GM21717 (cell line): Measurements from ENCODE around the gene DENND2A.
"Not testable (repeated sequence)": the region's sequence is repeated elsewhere in the genome, so short reads cannot be mapped to it uniquely, and the experiment has no call there.

Source experiments
- ATAC-seq: cut with Tn5 transposase; IDR thresholded peaks from one replicate; pipeline ENCODE4 v1.9.1; 2021; ENCODE audit warnings: mild to moderate bottlenecking, moderate library complexity; ENCODE audit not compliant: unreplicated experiment

DENND2A gene

DNA sequence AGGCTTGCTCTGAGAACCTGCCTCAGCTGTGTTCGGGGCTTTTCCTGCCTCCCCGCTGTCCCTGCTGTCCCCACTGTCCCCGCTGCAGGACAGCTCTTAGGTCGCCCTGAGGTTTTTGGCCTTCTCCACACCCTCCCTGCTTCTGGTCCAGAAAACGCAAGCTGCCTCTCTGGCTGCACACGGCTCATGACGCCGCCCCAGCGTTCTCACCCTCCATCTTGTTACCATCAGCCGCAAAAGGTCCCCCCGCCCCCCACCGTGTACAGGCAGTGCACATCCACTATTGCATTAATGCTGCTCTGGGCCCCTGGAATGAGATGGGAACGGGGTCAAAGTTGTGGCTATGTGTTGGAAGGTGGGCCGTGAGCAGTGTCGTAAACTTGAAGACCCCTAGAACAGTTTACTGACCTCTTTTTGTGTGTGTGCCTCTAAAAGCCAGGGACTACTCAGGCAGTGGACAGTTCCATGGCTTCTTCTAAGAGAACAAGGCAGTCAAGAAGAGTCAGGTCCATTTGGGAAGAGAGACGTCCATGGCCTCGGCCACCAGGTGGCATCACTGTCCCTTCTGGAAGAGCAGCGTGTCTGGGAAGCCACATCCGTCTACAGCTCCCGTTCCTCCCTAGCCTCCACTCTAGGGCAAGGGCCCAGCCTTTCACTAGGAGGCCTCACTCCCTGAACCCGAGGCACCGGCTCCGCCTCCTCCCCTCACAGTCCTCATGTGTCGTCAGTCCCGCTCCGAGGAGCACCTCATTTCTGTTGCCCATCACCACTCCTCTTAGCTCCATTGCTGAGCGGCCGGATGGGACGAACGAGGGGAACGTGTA lies 122.9 kb downstream of the DENND2A start:
- ATAC-seq = no peak

DNA sequence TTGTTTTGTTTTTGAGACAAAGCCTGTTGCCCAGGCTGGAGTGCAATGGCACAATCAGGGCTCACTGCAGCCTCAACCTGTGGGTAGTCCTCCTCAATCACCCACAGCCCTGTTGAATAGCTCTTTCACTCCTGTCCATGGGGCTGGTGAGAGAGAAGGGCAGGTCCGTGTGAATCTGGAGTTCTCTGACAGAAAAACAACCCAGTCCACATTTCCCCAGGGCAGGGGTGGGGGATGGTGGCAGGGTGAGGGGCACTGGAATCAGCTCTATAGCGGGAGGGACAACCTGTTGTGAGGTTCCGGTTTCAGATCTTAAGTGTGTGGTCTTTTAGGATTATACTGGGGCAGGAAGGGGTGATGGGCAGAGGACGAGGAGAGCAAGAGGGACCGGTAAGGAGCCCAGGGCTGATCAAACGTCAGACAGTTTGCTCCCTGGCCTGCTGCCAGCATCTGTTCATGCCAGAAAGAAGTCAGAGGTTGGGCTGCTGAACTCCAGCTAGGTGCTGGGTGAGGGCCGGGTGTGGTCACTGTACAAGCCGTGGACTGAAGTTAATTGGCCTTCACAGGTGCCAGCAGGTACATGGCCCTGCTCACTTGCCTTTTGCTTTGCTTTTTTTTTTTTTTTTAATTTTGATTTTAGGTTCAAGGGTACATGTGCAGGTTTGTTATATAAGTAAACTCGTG lies 128.2 kb downstream of the DENND2A start:
- ATAC-seq = no peak

DNA sequence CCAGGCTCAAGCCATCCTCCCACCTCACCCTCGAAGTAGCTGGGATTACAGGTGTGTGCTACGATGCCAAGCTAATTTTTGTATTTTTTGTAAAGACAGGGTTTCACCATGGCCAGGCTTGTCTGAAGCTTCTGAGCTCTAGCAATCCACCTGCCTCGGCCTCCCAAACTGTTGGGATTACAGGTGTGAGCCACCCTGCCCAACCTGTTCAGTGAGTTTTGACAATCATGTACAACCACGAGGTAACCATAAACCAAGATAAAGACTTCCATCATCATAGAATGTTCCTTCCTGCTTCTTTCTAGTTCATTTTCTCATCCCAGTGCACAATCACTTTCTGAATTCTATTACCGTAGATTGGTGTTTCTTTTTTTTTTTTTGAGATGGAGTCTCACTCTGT lies 130.8 kb downstream of the DENND2A start:
- ATAC-seq = no peak

DNA sequence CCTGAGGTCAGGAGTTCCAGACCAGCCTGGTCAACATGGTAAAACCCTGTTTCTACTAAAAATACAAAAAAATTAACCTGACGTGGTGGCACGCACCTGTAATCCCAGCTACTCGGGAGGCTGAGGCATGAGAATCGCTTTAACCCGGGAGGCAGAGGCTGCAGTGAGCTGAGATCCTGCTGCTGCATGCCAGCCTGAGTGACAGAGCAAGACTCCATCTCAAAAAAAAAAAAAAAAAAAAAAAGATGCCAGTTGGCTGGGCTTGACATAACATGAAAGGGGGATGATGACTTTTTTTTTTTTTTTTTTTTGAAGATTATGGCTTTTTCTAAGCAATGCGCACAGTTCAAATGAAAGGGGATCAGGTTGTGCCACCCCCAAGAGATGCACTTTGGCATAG lies 133.1 kb downstream of the DENND2A start:
- ATAC-seq = not testable (repeated sequence)

DNA sequence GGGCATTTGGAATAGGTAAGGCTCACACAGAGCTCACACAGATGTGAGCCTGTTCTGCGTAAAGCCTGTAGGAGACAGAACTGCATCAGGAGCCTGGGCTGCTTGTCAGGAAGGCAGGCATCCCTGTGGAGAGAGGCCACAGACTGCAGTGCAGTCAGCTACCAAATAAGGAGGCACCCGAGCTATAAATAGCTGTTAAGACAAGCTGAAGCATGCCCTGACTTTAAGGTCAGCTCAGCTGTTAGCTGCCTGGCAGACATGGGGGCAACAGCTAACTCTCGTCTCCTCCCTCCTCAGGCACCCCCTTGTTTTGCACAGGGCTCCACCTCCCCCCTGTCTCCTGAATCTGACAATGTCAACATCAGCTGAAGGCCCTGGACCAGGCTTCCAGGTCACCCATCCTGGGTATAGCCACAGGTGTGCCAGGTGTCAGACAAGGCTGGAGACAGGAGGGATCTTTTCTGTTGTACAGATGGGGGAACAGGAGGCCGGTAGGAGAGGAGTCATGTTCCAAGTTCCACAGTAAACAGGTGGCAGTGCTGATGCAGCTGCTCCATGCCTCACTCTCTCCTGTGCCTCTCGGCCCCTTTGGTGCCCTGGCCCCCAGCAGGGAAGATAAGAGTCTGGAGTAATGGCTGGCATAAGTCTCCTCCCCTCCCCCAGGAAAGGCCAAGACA lies 133.7 kb downstream of the DENND2A start:
- no peak for ATAC-seq

DNA sequence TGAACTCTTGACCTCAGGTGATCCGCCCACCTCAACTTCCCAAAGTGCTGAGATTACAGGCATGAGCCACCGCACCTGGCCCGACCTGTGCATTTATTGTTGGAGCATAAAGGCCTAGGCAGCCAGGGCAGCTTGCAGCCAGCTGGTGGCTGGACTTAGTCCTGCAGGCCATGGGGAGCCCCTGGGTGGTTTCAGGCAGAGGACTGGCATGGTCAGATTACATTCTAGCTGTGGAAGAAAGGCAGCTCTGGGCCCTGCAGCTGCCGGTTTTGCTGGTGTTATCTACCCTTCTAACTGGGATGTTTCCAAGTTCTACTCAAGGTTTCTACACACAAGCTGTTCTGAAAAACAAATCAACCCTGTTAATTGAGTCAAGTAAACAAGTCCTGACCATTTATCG lies 138.6 kb downstream of the DENND2A start:
- no peak for ATAC-seq

DNA sequence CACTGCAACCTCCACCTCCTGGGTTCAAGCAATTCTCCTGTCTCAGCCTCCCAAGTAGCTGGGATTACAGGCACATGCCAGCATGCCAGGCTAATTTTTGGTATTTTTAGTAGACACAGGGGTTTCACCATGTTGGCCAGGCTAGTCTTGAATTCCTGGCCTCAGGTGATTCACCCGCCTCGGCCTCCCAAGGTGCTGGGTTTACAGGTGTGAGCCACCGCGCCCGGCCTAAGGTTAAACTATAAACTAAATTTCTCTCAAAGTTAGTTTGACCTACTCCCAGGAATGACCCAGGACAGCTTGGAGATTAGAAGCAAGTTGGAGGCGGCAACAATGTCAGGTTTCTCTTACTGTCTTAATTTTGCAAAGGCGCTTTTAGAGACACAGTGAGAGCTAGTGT lies 142.8 kb downstream of the DENND2A start:
- ATAC-seq = not testable (repeated sequence)

DNA sequence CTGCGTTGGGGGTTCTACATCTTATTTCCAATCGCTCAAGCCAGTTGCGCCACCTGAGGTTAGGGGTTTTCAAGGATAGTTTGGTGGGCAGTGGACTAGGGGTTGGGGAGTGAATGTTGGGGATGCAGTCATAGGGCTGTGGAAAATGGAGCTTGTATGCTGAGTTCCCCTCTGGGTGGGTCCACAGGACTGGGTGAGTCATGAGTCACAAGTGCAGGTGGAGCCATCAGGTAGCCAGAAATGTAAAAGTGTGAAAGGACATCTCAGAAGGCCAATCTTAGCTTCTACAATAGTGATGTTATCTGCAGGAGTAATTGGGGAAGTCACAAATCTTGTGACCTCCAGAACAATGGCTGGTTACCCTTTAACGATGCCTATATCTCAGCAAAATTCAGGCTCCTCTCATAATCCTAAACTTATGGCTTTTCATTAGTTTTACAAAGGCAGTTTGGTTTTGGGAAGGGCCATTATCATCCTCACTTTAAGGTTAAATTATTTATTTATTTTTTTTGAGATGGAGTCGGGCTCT lies 143.3 kb downstream of the DENND2A start:
- ATAC-seq = no peak

DNA sequence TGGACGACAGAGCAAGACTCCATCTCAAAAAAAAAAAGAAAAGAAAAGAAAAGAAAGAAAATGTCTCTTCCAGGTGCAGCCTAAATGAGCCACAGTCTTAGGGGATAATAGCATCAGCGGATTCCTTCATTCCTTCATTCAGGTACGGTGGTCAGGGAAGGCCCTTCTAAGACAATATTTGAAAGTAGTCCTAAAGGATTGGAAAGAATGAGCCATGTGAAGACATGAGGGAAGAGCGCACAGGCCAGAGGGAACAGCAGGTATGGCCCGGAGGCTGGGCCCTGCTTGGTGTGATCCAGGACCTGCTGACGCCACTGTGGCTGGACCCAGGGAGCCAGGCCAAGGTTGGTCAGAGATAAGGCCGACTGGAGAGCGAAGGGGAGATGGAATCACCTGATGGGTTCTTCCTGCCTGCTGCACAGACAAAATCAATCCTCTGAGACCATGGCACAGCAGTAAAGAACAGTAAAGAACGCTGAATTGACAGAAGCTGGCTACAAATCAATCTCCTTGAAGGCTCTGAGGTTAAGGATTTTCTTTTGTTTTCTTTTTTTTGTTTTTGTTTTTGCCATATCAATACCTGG lies 145.0 kb downstream of the DENND2A start:
- no peak for ATAC-seq

DNA sequence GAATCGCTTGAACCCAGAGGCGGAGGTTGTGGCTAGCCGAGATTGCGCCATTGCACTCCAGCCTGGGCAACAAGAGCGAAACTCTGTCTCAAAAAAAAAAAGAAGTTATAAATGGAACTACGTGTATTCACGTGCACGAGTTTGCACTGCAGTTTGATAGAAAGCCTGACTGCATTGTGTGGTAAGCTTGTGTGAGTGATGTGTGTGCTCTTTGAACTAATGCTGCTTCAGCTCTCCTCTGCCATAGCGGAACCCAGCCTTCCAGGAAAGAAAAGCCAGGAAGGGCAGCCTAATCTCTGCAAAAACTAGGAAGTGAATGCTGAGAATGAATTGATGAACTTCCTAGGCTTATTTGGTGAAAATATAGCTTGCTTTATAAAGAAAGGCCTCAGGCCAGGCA lies 145.7 kb downstream of the DENND2A start:
- no peak for ATAC-seq

DNA sequence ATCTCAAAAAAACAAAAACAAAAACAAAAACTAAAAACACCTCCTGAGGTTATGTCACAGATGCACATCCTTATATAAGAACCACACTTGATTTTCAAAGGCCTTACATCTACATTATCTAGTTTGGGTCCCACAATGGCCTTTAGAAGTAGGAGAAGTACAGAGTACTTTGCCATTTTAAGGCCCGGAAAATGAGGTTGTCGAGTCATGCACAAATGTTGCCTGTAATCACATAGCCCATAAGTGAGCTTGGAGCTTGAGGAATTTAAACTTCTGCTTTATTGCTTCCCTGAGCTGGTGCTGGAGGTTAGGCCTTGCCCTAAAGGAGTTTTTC lies 151.6 kb downstream of the DENND2A start:
- no peak for ATAC-seq

DNA sequence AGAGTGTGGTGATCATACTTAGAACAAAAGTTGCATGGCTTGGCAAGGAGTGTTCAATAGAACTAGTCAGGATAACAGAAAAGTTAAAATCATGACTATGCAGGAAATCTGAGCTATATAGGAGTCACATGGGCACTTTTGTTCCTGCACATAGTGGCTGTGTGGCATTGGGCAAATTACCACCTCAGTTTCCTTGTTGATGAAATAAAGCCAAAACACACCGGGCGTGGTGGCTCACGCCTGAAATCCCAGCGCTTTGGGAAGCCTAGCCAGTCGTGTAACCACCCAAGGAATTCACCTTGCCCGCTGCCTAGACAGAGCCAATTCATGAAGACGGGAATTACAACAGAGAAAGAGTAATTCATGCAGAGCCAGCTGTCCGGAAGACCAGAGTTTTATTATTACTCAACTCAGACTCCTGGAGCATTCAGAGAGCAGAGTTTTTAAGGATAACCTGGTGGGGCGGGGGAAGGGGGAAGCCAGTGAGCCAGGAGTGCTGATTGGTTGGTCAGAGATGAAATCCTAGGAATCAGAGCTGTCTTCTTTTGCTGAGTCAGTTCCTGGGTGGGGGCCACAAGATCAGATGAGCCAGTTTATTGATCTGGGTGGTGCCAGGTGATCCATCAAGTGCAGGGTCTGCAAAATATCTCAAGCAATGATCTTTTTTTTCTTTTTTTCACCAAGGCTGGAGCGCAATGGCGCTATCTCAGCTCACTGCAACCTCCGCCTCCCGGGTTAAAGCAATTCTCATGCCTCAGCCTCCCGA lies 154.9 kb downstream of the DENND2A start:
- no peak for ATAC-seq

DNA sequence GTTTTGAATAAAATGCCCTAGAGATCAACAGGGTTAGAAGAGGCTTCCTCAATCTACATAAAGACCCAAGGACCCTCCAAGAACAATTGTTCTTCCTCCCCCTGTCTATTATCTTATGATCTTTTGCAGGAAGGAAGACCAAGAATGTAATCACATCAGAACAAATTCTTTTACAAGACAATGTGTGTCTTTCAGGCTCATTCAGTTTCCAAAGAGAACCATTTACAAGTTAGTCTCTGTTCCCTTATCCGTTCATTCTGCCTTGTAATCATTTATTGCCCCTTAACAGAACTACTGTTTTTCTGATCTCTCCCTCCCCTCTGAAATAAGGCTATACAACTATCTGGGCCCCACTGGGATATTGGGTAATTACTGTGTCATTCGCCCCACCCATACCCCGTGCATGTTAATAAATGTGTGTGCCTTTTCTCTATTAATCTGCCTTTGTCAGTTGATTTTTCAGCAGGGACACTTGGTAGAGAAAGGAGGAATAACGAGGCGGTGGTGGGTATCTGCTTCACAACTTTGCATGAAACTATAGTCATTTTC lies 155.6 kb downstream of the DENND2A start:
- ATAC-seq = no peak

DNA sequence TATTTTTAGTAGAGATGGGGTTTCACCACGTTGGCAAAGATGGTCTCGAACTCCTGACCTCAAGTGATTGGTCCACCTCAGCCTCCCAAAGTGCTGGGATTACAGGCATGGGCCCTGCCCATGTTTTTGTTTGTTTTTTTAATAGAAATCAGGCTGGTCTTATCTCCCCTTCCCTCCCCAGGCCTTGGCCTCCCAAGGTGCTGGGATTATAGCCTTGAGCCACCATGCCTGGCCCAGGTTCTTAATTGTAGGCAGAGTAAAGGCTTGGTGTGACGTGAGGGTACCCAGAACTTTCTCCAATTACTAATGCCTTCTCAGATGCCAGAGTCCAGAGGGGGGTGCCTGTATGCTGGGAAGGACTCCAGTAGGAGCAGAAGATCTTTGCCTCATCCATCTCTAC lies 156.1 kb downstream of the DENND2A start:
- ATAC-seq = no peak

DNA sequence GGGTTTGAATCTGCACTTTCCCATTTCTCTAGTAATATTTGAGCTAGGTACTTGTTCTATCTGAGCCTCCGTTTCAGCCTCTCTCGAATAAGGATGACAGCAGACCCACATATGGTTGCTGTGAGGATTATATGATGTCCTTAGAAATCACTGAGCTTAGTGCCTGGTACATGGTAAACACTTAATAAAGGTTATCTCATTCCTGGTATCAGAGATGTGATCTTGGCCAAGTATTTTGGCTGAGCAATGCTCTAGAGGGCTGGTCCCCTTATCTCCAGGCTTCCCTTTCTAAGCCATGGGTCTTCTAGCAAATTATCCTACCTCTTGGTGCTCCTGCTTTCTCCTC lies 160.9 kb downstream of the DENND2A start:
- no peak for ATAC-seq

DNA sequence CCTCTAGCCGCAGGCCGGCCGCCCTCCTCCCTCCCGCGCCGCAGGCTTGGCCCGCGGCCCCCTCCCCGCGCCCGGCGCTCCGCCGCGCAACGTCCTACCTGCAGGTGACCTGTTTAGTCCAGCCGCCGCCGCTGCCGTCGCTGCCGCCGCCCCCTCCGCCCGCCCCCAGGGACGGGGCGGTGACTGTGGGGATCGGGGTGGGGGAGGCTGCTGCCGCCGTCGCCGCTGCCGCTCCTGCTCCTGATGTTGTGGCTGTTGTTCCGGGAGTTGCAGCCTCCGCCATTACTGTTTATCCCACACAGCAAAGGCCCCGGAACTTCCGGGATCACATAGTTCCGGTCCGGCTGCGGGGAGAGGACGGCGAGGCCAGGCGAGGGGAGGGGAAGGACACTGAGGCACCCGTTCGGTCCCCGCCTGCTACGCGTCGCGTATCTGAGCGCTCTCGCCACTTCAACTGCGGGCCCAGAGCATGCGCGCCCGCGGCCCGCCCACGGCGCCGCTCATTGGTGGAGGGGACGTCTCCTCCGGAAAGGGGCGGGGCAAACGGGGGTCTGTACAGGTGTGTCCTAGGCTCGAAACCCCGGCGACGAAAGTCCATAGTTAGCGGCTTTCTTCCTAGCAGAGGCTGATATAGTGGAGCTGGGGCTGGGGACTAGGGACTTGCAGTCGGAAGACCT lies 161.4 kb downstream of the DENND2A start, which contains the start of gene MKRN1:
MKRN1 (minus strand) TSS at position 444 of the 677 bp plus-strand sequence; CDS start at position 283, 161 bp downstream.
- ATAC-seq = peak; percentile 92

DNA sequence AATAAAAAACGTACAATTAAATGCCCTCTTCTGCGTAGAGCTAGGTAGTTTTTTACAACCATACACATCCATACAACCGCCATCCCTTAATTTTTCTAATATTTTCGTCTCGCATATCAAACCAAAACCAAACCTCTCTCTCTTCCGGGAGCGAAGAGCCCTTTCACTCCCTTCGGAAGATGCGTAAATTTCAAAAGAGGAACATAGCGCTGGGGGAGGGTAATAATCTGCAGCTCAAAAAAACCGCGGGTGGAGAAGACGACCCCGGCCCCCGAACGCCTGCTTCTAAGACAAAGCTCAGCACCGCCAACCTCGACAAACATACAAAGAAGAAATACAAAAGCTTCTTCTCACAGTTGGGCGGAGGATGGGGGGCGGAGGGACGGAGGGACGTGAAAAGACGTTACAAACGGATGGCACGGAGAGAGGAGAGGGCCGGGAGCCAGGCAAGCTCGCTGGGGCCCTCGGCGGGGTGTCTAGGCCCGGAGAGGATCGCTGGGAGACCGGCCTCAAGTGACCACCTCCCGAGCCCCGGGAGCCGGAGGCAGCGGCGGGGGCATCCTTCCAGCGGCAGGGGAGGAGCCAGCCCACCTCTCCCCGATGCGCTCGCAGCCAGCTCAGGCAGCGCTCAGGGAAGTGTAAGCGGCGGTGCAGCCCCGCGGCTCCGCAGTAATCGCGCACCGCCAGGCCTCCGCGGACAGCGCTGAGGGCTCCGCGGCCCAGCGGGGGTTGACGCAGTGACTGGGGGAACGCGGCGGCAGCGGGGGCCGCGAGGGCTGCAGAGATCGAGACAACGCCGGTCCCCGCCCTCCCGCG lies 162.2 kb downstream of the DENND2A start:
- peak; percentile 22 for ATAC-seq

DNA sequence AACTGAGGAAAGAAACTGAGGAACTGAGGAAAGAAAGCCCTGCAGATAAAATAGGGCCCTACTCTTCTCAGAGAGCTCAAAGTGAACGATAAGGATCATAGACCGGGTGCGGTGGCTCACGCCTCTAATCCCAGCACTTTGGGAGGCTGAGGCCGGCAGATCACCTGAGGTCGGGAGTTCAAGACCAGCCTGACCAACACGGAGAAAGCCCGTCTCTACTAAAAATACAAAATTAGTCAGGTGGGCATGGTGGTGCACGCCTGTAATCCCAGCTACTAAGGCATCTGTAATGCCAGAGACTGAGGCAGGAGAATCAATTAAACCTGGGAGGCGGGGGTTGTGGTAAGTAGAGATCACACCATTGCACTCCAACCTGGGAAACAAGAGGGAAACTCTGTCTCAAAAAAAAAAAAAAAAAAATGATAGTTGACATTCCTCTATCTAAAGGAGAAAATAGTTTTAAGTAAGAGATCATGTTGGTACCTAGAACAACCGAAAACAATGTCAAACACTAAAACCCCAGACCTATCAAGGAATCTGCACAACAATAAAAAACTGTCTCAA lies 163.8 kb downstream of the DENND2A start:
- no peak for ATAC-seq
